HG03103 (cell line): Measurements from ENCODE around the gene MRPL24.

ENCODE experiments used
- ATAC-seq: cut with Tn5 transposase; IDR thresholded peaks from one replicate; pipeline ENCODE4 v1.9.1; 2021; ENCODE audit warnings: low read depth; ENCODE audit not compliant: unreplicated experiment

MRPL24 gene

DNA sequence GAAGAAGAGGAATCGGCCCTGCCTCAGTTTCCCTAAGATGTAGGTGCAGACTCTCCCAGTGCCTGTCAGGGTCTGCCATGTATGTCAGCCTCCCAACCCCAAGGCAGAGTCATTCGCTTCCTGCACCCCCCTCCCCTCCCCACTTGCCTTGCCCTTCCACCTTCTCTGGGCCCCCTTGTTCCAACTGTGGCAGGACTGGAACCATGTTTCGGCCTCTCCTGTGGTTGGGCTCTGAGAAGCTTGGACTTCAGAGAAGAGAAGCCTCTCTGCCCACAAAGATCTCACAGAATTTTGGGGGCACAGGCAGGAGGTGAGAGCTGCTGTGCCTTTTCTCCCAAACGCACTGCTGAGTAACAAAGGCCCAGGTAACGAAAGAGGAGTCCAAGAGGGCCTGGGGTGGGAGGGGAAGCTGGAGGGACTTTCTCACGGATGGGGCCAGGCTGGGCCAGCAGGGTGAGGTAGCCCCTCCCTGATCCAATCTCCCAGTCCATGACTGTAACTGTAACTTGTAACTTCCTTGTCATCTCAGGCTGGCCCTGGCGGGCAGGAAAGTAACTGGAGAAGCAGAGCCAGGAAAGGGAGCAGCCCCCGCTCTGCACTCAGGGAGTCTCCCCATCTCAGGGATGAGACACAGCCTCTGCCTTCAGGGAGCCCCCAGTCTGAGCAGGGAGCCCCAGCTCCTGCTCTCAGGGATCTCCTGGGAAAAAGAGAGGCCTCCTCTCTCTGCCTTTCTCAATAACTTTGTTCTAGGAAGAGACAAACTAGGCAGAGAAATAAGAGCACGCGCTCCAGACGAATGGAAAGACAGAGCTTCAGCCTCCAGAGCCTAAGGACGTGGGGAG lies 46.8 kb downstream of the MRPL24 start:
- no peak for ATAC-seq

DNA sequence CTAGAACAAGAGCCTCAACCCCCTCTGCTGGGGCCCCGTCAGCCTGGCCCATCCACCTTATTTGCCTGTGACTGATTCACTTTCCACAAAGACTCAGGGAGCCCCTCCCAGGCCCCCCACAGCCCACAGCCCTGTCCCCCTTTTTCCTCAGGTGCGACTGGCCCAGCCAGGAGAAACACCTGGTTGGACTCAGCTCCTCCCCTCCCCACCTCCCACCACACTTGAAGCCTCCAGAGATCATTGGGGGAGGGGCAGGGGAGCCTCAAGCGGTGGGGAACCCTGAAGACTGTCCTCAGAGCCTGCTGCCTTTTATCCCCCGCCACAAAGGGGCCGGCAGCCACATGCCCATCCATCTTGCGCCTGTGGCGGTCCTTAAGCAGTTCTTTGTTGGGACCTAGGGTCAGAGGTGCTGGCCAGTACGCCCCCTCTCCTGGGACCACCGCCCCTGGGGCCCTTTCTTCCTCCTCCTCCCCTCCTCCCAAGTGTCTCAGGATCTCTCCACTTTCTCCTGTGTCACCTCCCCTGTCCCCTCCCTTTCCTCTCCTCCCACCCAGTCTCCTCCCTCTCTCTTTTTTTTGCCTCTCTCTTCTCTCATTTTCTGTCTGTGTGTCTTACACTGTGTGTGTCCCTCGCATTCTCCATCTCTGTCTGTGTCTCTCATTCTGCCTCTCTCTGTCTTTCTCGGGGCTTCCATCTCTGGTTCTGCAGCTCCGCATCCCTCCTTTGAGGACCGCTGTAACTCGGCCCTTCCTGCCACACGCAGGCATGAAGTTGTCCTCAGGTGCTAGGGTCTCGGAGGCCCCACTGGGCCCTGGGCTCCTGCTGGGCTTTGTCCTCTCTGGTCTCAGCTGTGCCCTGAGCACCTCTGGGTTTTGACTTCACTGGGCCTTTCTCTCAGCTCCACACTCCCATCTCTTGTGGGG lies 47.7 kb downstream of the MRPL24 start:
- no peak for ATAC-seq

DNA sequence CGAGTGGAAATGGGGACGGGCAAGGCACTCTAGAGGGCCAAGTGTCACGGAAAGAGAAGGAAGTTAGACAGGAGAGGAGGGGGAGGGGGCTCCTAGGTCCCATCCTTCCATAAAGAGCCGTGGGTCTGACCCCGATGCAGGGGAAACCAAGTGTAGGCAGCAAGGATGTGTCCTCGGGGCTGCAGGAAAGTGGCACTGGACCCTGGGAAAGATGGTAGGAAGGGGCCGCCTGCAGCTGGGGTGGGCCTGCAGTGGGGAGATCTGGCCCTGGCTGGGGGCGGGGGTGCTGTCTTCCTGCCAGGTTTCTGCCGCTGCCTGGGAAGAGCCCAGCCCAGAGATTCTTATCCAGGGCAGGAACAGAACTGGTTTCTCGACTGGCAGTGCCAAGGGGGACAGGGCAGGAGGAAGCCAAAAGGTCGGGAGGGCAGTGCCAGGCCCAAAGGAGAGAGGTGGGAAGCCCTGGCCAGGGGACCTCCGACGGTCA lies 48.4 kb downstream of the MRPL24 start:
- no peak for ATAC-seq

DNA sequence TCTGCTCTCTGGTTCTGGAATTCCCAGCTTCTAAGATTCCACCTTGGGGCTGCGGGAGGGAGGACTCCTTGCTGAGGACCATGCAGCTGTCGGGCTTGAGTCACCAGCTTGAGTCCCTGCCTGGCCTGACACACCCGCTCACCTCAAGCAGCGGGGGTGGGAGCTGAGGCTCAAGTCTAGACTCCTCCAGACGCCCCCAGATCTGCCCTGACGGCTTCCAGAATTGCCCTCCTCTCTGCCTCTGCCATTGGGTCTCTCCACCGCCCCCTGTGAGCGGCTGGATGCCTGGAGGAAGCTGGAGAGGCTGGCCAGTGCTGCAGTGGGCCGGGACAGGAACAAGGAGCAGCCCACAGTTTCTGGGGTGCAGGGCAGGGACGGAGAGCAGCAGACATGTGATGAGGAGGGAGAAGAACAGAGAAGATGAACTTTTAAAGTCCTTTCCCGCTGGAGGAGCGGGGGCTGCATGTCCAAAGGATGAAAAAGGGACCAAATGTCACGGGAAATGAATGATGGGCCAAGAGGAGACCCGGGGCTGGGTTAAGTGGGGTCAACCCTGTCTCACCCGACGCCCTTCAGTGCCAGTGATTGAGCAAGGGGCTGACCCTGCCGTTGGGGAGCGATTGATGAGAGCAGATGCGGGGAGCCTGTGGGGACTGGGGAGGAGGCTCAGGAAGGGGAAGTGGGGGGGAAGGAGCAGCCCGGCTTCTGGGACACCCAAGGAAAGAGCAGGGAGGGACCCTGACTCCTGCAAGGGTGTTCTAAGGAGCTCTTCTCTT lies 49.0 kb downstream of the MRPL24 start:
- ATAC-seq: no peak

DNA sequence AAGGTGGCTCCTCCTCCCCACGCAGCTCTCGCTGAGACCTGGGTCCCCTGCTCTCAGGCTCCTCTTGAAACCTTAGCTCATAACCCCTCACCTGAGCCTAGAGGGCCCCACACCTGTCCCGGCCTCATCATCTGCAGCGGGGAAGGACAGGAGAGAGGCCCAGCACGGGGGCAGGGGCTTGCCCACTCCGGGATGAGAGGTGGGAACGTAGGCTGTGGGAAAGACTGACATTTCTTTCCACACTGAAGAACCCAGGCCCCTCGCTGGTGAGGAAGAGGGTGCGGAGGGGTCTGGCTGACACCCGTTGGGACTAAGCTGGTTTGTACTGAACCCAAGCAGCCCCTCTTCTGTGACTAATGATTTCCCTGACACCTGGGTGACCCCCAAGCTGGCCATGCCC lies 49.7 kb downstream of the MRPL24 start:
- ATAC-seq: no peak

DNA sequence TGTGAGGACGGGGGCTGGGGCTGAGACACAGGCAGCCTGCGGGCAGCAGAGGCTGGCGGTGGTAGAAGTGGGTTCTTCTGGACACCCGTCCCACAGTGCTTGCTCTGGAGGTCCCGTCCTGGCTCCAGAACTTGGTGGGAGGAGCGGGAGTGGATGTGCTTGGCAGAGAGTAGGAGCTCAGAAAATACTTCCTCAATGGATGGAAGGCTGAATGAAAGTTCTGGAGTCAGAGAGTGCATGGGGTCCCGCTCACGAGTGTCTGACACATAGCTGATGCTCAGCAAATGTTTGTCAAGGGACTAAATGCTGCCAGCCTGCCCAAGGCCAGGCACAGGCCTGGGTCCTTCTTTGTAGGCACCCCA lies 50.2 kb downstream of the MRPL24 start:
- ATAC-seq: no peak

DNA sequence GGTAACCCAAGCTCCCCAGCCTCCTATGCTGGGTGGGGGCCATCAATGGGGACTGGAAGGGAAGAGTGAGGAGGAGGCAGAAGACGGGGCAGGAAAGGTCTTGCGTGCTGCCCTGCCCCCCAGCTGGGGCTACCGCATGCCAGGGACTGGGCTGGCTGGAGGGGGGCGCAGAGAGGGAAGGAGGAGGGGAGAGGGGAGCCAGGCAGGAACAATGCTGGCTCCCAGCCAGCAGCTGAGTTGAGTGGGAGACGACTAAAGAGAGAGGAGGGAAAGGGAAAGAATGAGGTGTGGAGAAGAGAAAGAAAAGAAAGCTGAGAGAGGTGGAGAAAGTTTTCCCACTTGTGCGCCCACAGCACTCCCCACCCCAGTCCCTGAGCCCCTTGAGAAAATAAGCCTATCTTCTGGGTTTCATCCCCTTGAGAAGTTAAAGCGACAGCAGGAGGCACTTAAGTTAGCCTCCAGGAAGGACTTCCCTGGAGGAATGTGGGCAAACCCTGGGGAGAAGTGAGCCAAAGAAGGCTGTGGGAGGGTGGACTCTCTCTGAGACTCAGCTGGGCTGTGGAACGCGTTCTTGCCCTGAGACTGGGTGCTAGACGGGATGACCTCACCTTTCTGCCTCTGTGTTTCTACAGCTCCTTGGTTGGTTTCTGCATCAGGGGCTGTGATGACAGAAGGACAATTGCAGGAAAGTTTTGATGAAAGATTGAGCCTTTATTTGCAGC lies 50.8 kb downstream of the MRPL24 start:
- ATAC-seq: no peak

DNA sequence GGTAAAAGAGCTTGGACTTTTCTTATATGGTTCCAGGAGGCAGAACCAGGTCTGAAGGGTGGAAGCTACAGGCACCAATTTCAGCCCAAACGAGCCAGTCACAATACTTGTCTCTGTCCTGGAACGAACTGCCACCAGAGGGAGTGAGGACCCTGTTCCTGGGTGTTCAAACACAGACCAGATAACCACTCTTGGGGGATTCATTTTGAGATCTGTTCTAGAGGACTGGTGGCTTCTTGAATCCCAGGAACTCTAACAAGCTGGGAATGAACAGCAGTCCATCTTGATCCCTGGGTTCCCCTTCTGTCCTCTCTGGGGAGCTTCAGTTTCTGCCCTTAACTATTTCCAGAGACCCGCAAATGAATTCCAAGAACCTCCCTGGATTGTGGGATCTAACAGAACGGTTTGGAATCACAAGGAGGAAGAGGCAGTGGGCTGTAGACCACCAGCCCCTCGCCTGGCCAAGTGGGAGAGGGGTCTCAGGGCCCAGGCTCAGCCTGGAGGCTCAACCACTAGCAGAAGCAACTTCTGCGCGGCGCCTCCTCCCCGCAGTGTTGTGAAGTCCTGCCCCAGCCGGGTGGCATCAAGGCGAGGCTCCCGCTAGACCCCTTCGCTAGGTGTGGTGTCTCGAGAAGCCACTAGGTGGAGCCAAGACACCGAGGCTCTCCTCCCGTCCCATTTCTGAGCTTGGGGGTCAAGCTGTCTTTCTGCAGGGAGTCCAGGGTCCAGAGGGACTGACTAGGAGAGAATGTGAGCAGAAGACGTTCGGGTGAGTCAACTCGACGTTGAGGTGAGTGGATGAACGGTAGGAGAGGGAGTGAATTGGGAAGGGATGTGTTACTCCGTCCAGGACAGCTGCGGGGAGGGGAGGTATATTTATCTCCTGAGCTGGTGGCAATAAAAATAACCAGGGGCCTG lies 51.6 kb downstream of the MRPL24 start:
- no peak for ATAC-seq
